ENCODE measurements around the gene DLGAP1.
A peak's percentile ranks its signal among the peaks of the same experiment; 100 is the strongest.

DLGAP1 gene

DNA sequence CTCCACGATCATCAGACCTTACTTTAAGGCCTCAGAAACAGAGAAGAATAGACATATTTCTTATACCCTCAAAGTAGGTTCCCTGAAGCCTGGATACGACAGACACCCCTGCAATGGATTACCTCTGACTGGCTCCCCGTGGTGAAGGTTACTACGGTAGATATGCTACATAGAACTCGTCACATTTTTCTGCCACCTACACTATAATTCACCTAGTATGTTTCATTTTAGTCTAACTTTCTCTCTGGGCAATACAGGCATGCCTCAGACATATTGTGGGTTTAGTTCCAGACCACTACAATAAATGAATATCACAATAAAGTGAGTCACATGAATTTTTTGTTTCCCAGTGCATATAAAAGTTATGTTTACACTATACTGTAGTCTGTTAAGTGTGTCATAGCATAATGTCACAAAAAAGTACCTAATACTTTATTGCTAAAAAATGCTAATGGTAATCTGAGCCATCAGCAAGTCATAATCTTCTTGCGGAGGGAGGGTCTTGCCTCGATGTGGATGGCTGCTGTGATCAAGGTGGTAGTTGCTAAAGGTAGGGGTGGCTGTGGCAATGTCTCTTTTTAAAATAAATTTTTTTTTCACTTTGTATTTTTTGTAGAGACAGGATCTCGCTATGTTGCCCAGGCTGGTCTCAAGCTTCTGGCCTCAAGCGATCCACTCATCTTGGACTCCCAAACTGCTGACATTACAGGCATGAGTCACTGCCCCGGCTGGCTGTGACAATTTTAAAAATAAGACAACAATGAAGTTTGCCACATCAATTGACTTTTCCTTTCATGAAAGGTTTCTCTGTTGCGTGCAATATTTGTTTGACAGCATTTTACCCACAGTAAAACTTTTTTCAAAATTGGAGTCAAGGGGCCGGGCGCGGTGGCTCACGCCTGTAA lies 940.5 kb downstream of the DLGAP1 start:
- no peak for DNase-seq
- intact Hi-C loops (cut with DNase I) = no loop called here

DNA sequence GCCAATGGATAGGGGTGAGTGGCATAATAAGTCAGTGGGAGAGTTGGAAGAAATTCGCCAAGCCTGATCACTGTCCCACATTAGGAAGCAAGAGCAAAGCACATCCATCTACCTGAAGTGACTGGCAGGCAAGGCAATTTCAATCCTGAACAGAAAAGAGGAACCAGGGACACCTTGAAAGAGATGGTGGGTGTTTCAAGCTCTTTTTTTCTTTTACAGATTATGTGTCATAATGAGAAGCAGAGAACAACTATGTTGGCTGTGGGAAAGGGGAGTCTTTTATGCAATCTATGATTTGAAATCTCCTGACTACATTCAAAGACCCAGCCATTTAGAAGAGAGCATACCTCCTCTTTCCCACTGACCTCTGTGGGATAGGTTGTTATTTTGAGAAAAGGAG lies 941.6 kb downstream of the DLGAP1 start:
- DNase-seq = peak in 4 of 42 donors; percentile 23 to 52 (median 38)

DNA sequence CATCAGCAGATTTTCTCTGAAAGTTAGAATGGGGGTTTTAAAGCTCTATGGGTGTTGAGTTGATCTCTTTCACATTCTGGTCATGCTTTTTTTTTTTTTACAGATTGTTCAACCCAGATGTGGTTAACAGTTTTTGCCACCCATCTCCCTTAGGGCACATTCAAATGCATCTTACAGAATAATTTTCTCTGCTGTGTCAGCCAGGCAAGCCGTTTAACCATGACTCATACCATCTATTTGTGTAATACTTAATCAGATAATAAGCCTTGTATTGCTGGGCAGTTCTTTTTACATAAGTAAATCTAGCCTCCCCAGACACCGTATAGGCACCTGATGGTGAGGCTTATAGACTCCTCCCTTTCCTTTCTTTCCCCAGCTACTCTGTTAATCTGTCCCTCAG lies 943.1 kb downstream of the DLGAP1 start:
- DNase-seq = peak in 4 of 42 donors; percentile 18 to 57 (median 44)
- intact Hi-C loops (cut with DNase I) = no loop called here

More for the DNA sequence above, 941.6 kb downstream of the DLGAP1 start:
- intact Hi-C loops (cut with DNase I) = no loop called here

DNA sequence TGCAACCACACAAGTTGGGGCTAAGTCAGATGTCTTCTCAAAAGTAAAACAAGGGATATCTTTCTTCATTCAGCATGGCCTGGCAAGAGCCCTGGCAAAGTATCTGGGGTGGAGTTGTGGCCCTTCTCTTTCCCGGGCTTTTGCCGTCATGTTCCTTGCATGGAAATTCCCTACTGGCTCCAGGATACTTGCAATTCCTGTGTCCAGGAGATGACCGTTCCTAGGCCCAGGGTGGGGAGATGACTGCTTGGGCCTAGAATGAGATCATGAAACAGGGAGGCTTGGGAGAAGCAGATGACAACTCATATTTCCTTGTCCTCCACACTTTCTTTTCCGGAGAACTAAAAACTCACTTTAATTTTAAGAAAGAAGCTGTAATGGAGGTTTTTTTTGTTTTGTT lies 944.2 kb downstream of the DLGAP1 start:
- intact Hi-C loops (cut with DNase I) = no loop called here
- peak in 1 of 42 donors; percentile 23 for DNase-seq

DNA sequence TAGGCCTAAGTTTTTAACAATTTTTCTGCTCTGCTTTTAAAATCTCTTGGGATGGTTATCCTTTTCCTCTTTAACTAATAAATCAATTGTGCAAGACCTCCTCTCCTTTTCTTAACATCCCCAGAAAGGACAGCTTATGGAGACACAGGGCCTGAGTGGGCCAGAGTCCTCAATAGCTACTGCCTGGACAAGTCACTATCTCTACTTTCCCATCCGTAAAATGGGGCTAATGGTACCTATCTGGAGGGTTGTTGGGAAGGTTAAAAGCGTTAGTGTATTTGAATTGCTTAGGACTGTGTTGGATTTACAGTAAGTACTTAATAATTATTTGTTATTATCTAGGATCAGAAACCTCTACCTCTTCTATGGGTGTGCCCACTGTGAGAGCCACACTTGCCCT lies 945.1 kb downstream of the DLGAP1 start:
- DNase-seq = peak in 1 of 42 donors; percentile 1
- intact Hi-C loops (cut with DNase I) = no loop called here

DNA sequence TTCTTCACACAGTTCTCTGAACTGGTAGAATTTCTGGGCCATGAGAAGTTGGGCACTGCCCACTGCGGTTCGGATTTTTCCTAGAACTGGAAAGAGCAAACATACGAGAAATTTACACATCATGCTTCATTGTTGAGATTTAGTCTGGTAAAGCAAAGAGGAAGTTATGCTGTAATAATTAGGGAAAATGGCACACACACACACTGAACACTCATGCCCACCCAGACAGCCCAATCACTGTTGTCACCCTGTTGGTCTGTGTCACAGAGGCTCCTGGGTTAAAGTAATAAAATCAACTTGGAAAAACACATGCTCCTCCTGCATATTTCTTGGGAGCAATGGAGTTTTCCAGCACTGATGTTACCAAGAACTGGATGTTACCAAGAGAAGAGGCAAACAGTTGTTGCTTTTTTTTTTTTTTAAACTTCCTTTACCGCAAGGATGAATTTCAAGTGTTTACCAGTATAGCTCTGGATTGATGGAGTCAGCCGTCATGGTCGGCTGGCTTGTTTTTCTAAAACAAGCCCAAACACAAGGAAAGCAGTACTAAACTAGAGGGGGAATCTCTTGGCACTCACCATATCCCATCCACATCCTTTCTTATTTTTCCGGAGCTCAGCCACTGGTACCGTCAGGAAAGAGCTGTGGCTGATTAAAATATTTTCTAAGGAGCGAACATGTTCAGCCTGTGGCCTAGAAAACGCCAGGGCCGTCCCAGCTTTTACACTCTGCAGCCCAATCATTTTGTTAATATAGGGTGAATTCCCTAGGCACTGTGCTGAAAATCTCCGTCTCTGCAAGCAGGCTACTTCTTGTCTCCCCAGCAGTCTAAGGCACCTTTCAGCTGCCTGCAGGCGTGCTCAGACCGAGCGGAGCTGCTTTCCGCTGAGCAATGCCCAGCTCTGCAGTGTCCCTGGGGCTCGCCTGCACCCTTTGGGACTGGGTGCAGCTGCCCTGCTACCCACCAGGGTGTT lies 946.2 kb downstream of the DLGAP1 start:
- peak in 1 of 42 donors; percentile 37 for DNase-seq

DNA sequence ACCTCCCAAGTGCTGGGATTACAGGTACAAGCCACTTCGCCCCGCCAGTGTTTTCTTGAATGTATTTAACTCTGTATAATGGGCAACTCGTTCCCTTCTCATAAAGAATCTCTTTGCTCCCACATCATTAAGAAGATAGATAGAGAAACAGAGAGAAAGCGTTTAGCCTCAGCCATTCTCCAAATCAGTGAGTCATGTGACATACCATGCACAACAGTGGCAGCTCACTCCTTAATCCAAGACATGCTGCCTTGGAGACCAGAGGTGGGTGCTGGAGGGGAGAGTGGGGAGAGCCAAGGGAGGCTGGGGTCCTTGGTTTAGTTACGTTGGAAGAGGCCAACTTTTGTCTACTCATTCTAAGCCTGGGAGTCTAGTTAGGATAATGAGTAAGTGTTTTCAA lies 950.5 kb downstream of the DLGAP1 start:
- intact Hi-C loops (cut with DNase I) = no loop called here
- no peak for DNase-seq

More for the DNA sequence above, 946.2 kb downstream of the DLGAP1 start:
- intact Hi-C loops (cut with DNase I) = no loop called here

DNA sequence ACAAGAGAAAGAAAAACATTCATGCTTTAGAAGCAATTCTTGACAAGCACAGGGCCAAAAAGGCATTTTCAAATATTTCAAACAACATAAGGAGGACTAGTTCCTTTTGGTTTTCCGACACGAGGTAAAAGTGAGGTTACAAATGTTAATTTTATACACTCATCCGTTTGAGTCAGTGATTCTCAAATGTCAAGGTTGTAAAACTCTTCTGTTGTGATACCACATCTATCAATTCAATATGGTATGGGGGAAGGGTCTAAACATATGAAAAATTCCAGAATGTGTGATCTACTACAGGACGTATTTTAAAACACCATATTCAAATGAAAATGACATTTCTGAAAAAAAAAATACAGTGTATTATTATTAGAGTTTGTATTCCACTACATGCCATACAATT lies 952.5 kb downstream of the DLGAP1 start:
- no peak for DNase-seq
- intact Hi-C loops (cut with DNase I) = no loop called here

DNA sequence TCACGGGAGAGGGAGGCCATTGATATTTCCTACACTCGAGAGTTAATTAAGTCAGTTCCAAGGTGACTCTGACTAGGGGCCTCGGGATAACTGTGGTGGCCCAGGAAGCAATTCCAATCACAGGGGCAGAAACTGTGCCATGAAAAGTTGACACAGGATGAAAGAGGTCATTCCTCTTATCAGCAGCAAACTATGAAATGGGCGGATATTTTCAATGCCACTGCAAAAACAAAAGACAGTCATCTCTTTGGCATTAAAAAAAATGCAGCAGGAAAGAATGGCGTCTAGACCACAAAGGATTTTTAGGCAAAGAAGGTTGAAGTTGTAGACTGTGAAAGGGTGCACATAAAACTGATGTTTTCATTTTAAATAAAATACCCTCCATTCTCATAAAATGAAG lies 955.1 kb downstream of the DLGAP1 start:
- no peak for DNase-seq
- intact Hi-C loops (cut with DNase I) = no loop called here

DNA sequence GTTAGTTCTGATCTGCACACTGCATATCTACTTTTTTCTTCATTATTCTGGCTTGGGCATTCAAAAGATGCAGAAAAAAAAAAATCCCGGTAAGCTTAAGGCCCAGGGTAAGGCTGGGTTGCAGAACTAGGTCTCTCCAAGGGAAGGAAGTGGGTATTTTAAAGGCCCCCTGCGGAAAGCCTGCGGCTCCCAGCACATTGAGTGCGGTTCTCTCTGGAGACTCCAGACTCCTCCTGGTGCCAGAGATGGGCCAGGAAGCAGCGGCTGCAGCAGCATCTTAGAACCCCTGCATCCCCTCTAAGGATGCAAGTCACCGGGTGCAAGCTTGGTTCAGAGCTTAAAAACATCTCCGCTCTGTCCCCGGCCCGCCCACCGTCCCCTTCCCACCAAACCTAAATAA lies 955.6 kb downstream of the DLGAP1 start:
- intact Hi-C loops (cut with DNase I) = no loop called here
- DNase-seq = peak in 3 of 42 donors; percentile 7 to 21 (median 12)

DNA sequence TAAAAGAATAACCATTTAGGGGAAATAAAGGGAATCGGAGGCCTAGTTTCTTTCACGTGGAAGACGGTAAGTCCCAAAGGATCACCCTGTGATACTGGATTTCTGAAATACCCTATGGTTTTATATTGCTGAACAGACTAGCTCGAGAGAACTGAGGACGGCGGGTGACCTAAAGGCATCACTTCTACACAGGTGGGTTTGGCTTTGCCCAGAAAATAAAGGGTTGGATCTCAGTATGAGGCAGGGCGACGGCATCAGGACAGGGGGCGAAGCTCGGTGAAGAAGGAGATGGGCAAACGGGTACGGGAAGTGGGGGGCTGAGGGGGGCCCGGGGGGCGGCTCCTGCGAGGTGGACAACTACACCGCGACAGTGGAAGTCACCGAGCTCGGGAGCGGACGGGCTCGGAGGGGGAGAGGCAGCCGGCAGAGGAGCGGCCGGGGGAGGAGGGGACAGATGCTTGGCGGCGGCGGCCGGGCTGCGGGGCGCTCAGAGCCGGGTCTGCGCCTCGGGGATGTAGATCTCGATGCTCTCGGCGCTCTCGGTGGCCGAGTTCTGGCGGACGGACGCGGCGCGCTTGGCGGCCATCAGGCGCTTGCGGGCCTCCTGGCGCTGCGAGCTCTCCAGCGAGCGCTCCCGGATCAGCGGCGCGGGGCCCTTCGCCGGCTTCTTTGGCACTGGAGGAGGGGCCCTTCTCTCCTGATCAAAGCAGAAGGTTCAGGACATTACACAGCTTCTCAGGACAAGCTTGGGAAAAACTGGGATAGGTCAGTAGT lies 956.2 kb downstream of the DLGAP1 start:
- intact Hi-C loops (cut with DNase I) = no loop called here
- DNase-seq = peak in 38 of 42 donors; percentile 11 to 74 (median 42)

DNA sequence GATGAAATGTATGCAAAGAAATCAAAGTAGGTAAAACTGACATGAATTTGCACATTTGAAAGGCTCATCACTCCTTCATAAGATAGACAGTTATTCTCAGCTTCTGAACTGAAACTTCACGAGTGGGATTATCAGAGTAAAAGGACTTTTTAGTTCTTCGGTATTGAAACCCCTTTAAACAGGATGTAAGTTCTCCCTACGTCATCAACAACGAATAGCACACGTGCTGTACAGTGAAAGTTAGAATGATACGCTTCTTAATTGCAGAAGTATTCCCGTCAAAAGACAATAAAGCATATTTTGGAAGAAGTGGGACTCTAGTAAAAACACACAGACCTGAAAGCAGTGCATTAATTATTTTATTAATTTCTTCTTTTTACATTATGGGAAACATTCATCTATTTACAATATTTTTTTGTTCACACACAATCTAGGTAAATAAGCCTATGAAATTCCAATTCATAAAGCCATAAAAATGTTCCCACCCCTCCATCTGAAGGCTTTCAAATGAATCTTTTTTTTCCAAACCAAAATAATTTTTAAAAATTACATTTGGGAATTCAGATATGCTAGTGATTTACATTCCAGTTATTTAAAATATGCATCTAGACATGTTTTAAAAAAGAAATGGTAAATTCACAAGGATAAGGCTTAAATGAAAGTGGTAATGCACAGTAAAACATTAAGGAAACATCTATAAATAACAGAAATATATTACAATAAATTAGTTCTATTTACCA lies 959.2 kb downstream of the DLGAP1 start:
- intact Hi-C loops (cut with DNase I) = no loop called here
- no peak for DNase-seq

DNA sequence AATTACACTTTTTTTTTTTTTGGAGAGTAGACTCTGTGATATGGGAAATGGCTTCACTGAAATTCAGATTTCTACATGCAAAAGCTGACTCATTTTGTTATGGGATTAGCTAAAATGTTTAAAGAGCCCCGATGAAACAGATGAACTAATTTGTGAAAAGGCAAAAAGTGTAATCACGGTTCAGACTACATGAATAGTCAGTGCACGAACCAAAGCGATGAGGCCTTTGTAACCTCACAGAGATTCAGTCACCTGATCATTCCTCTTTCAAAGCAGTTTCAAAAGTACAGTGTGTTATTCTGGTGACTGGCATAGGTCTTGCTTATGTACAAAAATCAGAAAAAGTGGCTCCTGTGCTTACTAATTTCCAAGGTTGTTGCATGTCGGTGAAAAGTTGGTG lies 960.5 kb downstream of the DLGAP1 start:
- intact Hi-C loops (cut with DNase I) = no loop called here
- no peak for DNase-seq

DNA sequence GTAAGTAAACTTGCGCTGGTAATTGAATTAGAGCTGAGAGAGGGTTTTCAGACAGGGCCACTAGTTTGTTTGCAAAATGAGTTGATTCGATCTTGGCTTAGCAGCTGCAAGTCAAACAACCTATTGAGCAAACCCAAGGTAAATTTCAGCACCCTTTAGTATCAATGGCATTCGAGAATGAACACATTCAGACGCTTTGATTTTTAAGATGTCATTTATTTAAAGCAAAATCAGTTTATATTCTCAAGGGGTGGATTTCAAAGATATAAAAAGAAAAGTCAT lies 960.9 kb downstream of the DLGAP1 start:
- no peak for DNase-seq
- intact Hi-C loops (cut with DNase I) = no loop called here

DNA sequence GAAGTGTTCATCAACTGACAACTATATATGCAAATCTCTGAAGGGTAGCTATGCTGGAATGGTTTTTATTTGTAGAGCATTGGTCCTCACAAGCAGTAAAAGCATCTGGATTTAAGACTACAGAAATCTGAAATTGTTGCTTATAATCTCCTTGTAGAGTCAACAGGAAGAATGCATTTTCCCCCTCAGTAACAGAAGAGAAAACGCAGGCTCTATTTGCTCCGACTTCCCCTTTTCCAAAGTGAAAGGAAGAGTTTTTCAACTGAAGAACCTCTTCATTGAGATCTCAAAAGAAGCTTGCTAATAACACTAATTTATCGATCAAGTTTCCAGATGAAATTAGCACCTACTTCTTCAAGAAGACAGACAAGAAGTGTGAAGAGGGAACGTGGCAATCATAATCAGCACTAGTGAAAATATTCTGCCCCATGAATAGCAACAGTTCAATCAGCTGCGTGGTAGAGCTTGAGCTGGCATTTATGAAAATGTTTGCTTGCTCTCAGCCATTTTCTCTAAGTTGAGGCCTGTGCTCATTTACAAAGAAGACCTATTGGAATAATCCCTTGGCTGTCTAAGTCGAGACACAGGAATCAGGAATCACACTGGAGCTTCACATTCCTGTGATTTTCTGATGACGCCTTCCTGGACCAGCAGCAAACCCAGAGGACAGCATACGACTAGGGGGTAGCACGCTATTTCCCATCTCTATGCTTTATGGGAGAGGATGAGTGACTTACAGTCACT lies 961.4 kb downstream of the DLGAP1 start:
- intact Hi-C loops (cut with DNase I) = no loop called here
- DNase-seq = peak in 1 of 42 donors; percentile 3

DNA sequence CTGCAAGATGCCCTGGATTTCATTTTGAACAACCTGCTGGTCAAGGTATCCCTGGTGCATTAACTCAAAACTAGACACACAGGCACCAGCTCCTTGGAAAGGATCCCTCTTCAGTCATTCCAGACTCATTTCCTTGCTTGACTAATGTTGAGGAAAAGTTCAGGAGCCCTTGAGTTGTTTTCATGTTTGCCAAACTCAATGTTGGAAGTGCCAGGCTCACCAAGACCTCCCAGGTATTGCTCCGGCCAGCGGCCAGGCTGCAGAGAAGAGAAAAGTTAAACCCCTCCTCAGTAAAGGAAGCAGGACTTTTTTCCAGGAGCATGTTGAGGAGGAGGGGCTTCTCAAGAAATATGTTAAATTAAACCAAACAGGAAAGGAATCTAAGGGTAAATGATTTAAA lies 962.4 kb downstream of the DLGAP1 start:
- DNase-seq = no peak
- intact Hi-C loops (cut with DNase I) = no loop called here

DNA sequence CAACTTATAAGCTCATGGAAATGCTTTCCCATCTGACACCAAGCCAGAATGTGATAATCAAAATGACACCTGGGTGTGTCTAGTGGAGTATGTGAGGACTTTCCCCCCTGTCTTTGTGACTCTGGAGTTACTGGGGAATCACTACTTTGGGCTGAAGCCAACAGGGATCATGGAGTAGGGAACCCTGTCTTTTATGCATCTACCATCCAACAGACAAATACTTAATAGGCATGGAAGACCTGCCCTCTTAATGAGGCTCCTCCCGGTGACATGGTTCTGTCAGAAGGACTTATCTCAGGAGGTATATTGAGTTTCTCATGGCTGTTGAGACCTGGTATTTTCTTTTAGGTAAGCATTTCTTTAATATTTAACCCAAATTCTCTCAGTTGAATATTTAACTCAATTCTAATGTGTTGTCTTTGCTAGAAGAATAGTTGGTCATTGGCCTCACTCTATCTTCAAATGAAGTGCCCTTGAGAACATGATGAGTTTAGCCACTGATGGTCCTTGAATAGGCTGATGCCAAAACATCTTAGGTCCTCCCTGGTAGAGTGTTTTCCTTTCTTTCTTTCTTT lies 963.0 kb downstream of the DLGAP1 start:
- intact Hi-C loops (cut with DNase I) = no loop called here
- no peak for DNase-seq

DNA sequence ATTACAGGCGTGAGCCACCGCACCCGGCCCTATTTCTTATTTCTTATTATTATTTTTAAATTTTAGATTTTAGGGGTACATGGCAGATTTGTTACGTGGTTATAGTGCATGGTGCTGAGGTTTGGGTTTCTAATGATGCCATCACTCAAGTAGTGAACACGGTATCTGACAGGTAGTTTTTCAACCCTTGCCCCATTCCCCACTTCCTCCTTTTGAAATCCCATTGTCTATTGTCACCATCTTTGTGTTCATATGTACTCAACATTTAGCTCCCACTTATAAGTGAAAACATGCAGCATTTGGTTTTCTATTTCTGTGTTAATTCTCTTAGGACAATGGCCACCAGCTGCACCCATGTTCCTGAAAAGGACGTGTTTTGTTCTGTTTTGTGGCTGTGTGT lies 965.6 kb downstream of the DLGAP1 start:
- no peak for DNase-seq
- intact Hi-C loops (cut with DNase I) = no loop called here

Measured in head of caudate nucleus (tissue), 42 donors.